Trophoblast cell (in vitro differentiated cells and primary cell): ENCODE data around the gene VIT.

Source experiments
- DNase-seq, 2 donors: peaks; one replicate each; pipeline ENCODE4 v3.0.0-alpha.2; 2016
- H2AFZ ChIP-seq: 2 replicates; pipeline ENCODE4 v1.6.1; 2013; ENCODE audit warnings: low read length, moderate library complexity, mild to moderate bottlenecking; ENCODE audit not compliant: insufficient read depth, poor library complexity
- H2AK5ac ChIP-seq: 2 replicates; pipeline ENCODE4 v1.6.1; 2013; ENCODE audit warnings: mild to moderate bottlenecking, low read length
- H2BK120ac ChIP-seq: 2 replicates; pipeline ENCODE4 v1.6.1; 2013; ENCODE audit warnings: low read length, mild to moderate bottlenecking, moderate library complexity; ENCODE audit not compliant: insufficient read depth, poor library complexity
- H2BK12ac ChIP-seq: 2 replicates; pipeline ENCODE4 v1.6.1; 2013; ENCODE audit warnings: mild to moderate bottlenecking, low read length, moderate library complexity
- H2BK5ac ChIP-seq: 2 replicates; pipeline ENCODE4 v1.6.1; 2013; ENCODE audit warnings: low read length, low read depth, moderate library complexity, mild to moderate bottlenecking; ENCODE audit not compliant: poor library complexity
- H3K14ac ChIP-seq: 2 replicates; pipeline ENCODE4 v1.6.1; 2013; ENCODE audit warnings: mild to moderate bottlenecking, low read length
- H3K18ac ChIP-seq: 2 replicates; pipeline ENCODE4 v1.6.1; 2013; ENCODE audit warnings: mild to moderate bottlenecking, low read length
- H3K23ac ChIP-seq: 2 replicates; pipeline ENCODE4 v1.6.1; 2013; ENCODE audit warnings: low read length
- H3K27ac ChIP-seq: 2 replicates; pipeline ENCODE4 v1.5.1; 2013; ENCODE audit warnings: low read depth, mild to moderate bottlenecking, inconsistent platforms, low read length, moderate library complexity
- H3K27me3 ChIP-seq: 2 replicates; pipeline ENCODE4 v1.6.1; 2013; ENCODE audit warnings: inconsistent platforms, mild to moderate bottlenecking, low read length, moderate library complexity; ENCODE audit not compliant: insufficient read depth
- H3K36me3 ChIP-seq, 2 experiments: 1 replicate in 1 of 2; 2 replicates in 1 of 2; pipeline ENCODE4 v1.6.1; 2013; ENCODE audit warnings: low read length in 2 of 2, mild to moderate bottlenecking in 2 of 2, moderate library complexity in 1 of 2; ENCODE audit not compliant: insufficient read depth in 2 of 2, control insufficient read depth in 1 of 2
- H3K4ac ChIP-seq: 2 replicates; pipeline ENCODE4 v1.6.1; 2013; ENCODE audit warnings: low read depth, mild to moderate bottlenecking, low read length, moderate library complexity
- H3K4me1 ChIP-seq, 2 experiments: 1 replicate in 1 of 2; 2 replicates in 1 of 2; pipeline ENCODE4 v1.6.1; 2013; ENCODE audit warnings: low read length in 2 of 2, mild to moderate bottlenecking in 2 of 2, moderate library complexity in 1 of 2; ENCODE audit not compliant: insufficient read depth in 2 of 2, control insufficient read depth in 1 of 2
- H3K4me2 ChIP-seq: 2 replicates; pipeline ENCODE4 v1.6.1; 2013; ENCODE audit warnings: inconsistent platforms, mild to moderate bottlenecking, low read length, moderate library complexity
- H3K4me3 ChIP-seq: 2 replicates; pipeline ENCODE4 v1.5.1; 2013; ENCODE audit warnings: mild to moderate bottlenecking, low read depth, low read length, inconsistent platforms
- H3K79me1 ChIP-seq: one replicate; pipeline ENCODE4 v1.6.1; 2013; ENCODE audit warnings: low read length
- H3K79me2 ChIP-seq: 2 replicates; pipeline ENCODE4 v1.6.1; 2013; ENCODE audit warnings: low read length, mild to moderate bottlenecking; ENCODE audit not compliant: control insufficient read depth, insufficient read depth, poor library complexity
- H3K9ac ChIP-seq: 2 replicates; pipeline ENCODE4 v1.6.1; 2013; ENCODE audit warnings: mild to moderate bottlenecking, low read length
- H3K9me3 ChIP-seq: 2 replicates; pipeline ENCODE4 v1.6.1; 2013; ENCODE audit warnings: low read depth, mild to moderate bottlenecking, control low read depth, inconsistent platforms, low read length; ENCODE audit not compliant: insufficient read depth
- H4K12ac ChIP-seq: 2 replicates; pipeline ENCODE4 v1.6.1; 2013; ENCODE audit warnings: low read depth, mild to moderate bottlenecking, low read length, moderate library complexity
- H4K8ac ChIP-seq: 2 replicates; pipeline ENCODE4 v1.6.1; 2013; ENCODE audit warnings: low read depth, mild to moderate bottlenecking, low read length, moderate library complexity
- H4K91ac ChIP-seq: one replicate; pipeline ENCODE4 v1.6.1; 2013; ENCODE audit warnings: low read depth, mild to moderate bottlenecking, low read length, moderate library complexity
- WGBS: extraction: QIAGEN DNeasy Blood & Tissue Kit; methylation state at CpG from one replicate; pipeline ENCODE4 v1.1.7; 2013; ENCODE audit warnings: missing lambda C conversion rate; ENCODE audit not compliant: insufficient read length, insufficient coverage; ENCODE audit errors: extremely low coverage; 5-methylcytosine and 5-hydroxymethylcytosine counted together

Gene VIT

DNA sequence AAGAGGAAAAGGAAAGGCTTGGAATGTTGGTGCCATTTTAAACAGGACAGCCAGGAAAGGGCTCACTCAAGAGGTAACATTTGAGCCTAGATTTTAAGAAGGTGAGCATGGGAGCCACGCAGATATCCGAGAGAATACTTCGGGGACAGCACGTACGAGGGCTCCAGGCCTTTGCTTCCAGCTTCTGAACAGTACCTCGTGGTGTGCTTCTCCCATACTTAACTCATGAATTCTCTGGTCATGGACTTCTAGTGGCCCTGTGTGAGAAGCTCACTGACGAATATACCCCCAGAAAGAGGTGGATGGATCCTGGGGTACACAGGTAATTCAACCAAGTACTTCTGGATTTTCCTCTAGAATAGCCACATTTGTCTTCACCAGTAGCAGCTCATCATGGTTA, 2.7 kb upstream of the VIT start:
- no CpG with 5 or more reads among the region's 7 CpGs for WGBS
- Histone ChIP-seq H3K9me3 (no peaks in the 10 kb centered on the region), H3K4me1 (no peaks in the 10 kb centered on the region), H3K4ac (no peak overlapping the region), H2BK12ac (no peak overlapping the region), H2BK120ac (no peak overlapping the region), H3K18ac (no peak overlapping the region), H3K27me3 (no peaks in the 10 kb centered on the region), H4K91ac (no peak overlapping the region), H3K9ac (no peak overlapping the region), H3K14ac (no peak overlapping the region), H3K79me1 (peaks cover 2% of the 10 kb centered on the region), H3K27ac (no peak overlapping the region), H2AFZ (no peak overlapping the region), H4K8ac (no peak overlapping the region), H3K23ac (no peak overlapping the region), H2AK5ac (no peak overlapping the region), H2BK5ac (no peak overlapping the region), H3K4me2 (no peak overlapping the region), H3K79me2 (no peaks in the 10 kb centered on the region), H3K4me3 (no peak overlapping the region), H3K36me3 (no peaks in the 10 kb centered on the region), H4K12ac (no peak overlapping the region)
- no peak for DNase-seq

DNA sequence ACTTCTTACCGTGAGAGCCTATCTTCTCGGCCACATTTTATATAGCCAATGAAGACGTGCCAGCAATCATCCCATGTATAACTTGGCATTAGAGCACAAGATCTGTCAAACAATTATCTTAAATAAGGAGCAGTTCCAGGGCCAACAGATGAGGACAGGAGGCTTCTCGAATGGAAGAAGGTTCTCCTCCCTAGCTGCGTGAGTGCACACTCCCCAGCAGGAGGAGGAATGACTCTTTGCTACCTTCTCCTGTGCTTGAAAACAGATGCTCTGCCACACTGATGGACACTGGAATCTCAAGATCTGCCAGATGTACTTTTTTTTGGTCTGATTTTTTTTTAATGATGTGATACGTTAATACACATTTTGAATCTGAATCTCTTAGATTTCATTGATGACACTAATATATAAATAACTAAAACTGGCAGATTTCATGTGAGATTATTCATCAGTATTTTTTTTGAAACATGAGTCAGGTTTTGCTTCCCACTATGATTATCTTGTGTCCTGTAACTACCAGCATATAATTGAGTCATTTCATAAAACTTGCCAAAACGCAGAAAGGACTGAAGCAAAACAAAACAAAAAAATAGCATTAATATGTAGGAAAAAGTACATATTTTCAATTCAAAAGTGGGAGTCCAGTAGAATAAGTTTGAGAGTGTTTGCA, 626 bp upstream of the VIT start:
- H3K4ac ChIP-seq, result no peak overlapping the region
- no peak overlapping the region for H2AK5ac ChIP-seq
- no peak overlapping the region for H4K12ac ChIP-seq
- no peaks in the 10 kb centered on the region for H3K79me2 ChIP-seq
- no peaks in the 10 kb centered on the region for H3K9me3 ChIP-seq
- WGBS, result no CpG with 5 or more reads among the region's 7 CpGs
- no peak overlapping the region for H3K14ac ChIP-seq
- H2BK120ac ChIP-seq, result no peak overlapping the region
- H3K23ac ChIP-seq, result no peak overlapping the region
- H3K4me1 ChIP-seq, result peaks cover 4 to 7% of the 10 kb centered on the region in 2 experiments
- H3K27ac ChIP-seq, result no peak overlapping the region
- no peak overlapping the region for H2BK12ac ChIP-seq
- H3K4me3 ChIP-seq, result no peak overlapping the region
- H3K79me1 ChIP-seq, result peaks cover 9% of the 10 kb centered on the region
- no peaks in the 10 kb centered on the region for H3K36me3 ChIP-seq
- H3K18ac ChIP-seq, result no peak overlapping the region
- H2BK5ac ChIP-seq, result no peak overlapping the region
- H3K4me2 ChIP-seq, result no peak overlapping the region
- H3K9ac ChIP-seq, result no peak overlapping the region
- H4K8ac ChIP-seq, result no peak overlapping the region
- peak in 1 of 2 donors; percentile 65 for DNase-seq
- no peak overlapping the region for H4K91ac ChIP-seq
- no peaks in the 10 kb centered on the region for H3K27me3 ChIP-seq
- H2AFZ ChIP-seq, result no peak overlapping the region

DNA sequence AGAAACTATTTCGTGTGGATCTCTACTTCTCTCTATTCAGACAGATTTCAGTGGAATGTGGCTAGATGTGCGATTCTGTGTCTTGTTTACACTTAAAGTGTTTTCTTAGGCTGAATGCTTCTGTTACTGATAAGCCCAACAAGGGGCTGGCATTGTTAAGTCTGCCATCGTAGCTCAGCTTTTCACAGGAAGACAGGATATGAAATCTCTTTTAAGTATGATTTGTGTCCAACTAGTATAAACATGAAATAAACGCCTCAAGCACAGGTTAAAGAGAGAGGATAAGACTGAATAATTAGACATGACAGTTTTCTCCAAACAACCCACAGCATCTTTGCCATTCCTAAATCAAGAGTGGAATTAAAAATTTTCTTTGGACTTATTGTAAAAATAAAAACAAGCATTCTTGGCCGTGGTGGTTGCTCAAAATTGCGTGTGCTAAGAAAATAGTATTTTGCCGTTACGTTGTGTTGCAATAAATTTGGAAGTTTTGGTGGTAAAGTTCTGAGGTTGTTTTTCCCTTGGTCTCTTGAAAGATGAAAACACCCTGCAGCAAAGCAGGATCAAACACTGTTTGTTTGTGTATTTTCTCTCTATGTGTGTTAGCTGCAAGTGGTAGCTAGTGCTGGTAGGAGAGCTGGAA, 1.0 kb downstream of the VIT start:
- H2AK5ac ChIP-seq, result no peak overlapping the region
- H3K18ac ChIP-seq, result no peak overlapping the region
- H2BK12ac ChIP-seq, result no peak overlapping the region
- DNase-seq, result peak in 1 of 2 donors; percentile 21
- peaks cover 20% of the 10 kb centered on the region for H3K79me1 ChIP-seq
- no peak overlapping the region for H3K4me2 ChIP-seq
- H4K8ac ChIP-seq, result no peak overlapping the region
- H3K36me3 ChIP-seq, result no peaks in the 10 kb centered on the region
- no peak overlapping the region for H2AFZ ChIP-seq
- no peaks in the 10 kb centered on the region for H3K27me3 ChIP-seq
- H2BK5ac ChIP-seq, result no peak overlapping the region
- no peak overlapping the region for H4K91ac ChIP-seq
- H3K9ac ChIP-seq, result no peak overlapping the region
- no peak overlapping the region for H3K27ac ChIP-seq
- H3K9me3 ChIP-seq, result no peaks in the 10 kb centered on the region
- no peak overlapping the region for H3K14ac ChIP-seq
- no peak overlapping the region for H3K23ac ChIP-seq
- no peak overlapping the region for H2BK120ac ChIP-seq
- peaks cover 10 to 16% of the 10 kb centered on the region in 2 experiments for H3K4me1 ChIP-seq
- no CpG with 5 or more reads among the region's 8 CpGs for WGBS
- no peak overlapping the region for H4K12ac ChIP-seq
- no peak overlapping the region for H3K4ac ChIP-seq
- H3K4me3 ChIP-seq, result no peak overlapping the region
- no peaks in the 10 kb centered on the region for H3K79me2 ChIP-seq

DNA sequence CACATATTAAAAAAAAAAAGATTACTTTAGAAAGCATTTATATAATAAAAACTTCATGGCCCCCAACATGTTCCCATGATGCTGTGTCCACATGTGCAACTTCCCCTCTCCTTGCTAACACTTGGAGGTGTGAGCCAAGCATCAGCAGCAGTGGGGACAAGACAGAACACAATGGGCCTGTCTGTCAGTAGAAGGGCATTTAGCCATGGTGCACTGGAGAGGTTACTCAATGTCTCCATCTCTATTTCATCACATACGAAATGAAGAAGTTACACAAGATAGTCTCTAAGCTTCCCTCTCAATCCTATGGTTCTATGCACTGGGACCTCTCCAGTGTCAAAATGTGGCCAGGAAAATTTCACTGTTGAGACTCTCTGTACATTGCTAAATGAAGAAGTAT, 2.5 kb downstream of the VIT start:
- Histone ChIP-seq H4K8ac (no peak overlapping the region), H2BK12ac (peak overlapping the region; percentile 82), H3K79me1 (peaks cover 24% of the 10 kb centered on the region), H3K9me3 (no peaks in the 10 kb centered on the region), H4K12ac (no peak overlapping the region), H3K18ac (no peak overlapping the region), H2AFZ (no peak overlapping the region), H3K23ac (no peak overlapping the region), H4K91ac (no peak overlapping the region), H3K14ac (peak overlapping the region; percentile 73), H3K79me2 (peaks cover 1% of the 10 kb centered on the region), H3K27me3 (no peaks in the 10 kb centered on the region), H3K36me3 (no peaks in the 10 kb centered on the region), H3K4me1 (peaks cover 14 to 21% of the 10 kb centered on the region in 2 experiments), H2BK120ac (peak overlapping the region; percentile 66), H3K9ac (no peak overlapping the region), H2AK5ac (no peak overlapping the region), H3K4me2 (no peak overlapping the region), H3K4me3 (no peak overlapping the region), H3K27ac (no peak overlapping the region), H3K4ac (no peak overlapping the region), H2BK5ac (no peak overlapping the region)
- DNase-seq, result peak in 1 of 2 donors; percentile 53
- WGBS, result no CpG with 5 or more reads among the region's 1 CpG
